NB4 (cell line): ENCODE results near the gene ZNF541.

ENCODE experiments used
- POLR2A ChIP-seq: IDR thresholded peaks from 2 replicates; pipeline ENCODE4 v1.6.1; 2011; ENCODE audit warnings: mild to moderate bottlenecking; ENCODE audit not compliant: insufficient read length; ENCODE audit errors: extremely low read depth
- TF ChIP-seq, protein P1 (sequence below): IDR thresholded peaks from one replicate; pipeline ENCODE4 v1.5.1; 2012; ENCODE audit warnings: low read depth, low read length
- TF ChIP-seq, protein P2 (sequence below): IDR thresholded peaks from 2 replicates; pipeline ENCODE4 v1.6.1; 2011; ENCODE audit warnings: low read depth, low read length

DNA sequence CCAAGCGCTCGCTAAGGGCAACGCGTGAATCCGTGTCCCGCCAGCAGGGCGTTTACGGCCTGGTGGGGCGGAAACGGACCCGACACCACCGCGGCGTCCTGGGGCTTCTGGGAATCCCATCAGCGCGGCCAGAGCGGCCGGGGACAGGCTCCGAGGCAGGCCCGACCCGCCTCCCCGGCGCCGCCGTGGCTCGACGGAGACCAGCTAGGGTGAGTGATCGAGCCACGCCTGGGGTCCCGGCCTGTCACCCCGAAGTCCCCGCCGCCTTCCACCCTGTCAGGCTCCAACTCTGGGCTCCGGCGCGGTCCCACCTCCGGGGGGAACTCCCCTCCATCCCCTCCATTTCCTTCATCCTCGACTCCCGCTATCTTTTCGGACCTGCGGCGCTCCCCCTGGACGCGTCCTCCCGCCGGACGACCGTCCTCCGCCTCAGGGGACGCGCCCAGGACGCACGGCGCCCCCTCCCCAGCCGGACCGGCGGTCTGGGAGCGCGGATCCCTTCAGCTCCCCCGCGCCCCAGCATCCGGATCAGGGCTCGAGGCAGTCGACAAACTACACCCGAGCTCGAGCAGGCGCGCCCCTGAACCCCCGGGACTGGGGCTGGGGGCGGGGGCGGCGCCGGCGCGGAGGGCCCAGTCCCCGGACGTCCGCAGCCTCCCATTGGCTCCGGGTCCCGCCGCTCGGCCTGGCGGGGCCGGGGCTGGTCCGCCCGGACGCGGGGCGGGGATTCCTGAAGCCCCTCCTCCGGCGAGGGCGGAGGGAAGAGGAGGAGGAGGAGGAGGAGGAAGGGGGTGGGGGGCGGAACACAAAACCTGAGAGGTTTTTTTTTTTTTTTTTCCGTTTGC is 35.3 kb upstream of the ZNF541 start:
- TF ChIP-seq, protein P1, sequence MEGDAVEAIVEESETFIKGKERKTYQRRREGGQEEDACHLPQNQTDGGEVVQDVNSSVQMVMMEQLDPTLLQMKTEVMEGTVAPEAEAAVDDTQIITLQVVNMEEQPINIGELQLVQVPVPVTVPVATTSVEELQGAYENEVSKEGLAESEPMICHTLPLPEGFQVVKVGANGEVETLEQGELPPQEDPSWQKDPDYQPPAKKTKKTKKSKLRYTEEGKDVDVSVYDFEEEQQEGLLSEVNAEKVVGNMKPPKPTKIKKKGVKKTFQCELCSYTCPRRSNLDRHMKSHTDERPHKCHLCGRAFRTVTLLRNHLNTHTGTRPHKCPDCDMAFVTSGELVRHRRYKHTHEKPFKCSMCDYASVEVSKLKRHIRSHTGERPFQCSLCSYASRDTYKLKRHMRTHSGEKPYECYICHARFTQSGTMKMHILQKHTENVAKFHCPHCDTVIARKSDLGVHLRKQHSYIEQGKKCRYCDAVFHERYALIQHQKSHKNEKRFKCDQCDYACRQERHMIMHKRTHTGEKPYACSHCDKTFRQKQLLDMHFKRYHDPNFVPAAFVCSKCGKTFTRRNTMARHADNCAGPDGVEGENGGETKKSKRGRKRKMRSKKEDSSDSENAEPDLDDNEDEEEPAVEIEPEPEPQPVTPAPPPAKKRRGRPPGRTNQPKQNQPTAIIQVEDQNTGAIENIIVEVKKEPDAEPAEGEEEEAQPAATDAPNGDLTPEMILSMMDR: peak; percentile 29
- TF ChIP-seq, protein P2, sequence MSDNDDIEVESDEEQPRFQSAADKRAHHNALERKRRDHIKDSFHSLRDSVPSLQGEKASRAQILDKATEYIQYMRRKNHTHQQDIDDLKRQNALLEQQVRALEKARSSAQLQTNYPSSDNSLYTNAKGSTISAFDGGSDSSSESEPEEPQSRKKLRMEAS: peak; percentile 78; the same call in 1 of the 2 replicates
- TF ChIP-seq POLR2A: peak; percentile 91
